Stimulated activated CD8-positive, alpha-beta memory T cell treated with anti-CD3 and anti-CD28 coated beads, Interleukin-4, amount 100 ng/mL, for 1 hour (primary cell): ENCODE measurements around the gene TSPAN13.

Source experiments
- DNase-seq, 2 donors: peaks; one replicate each; pipeline ENCODE4 v3.0.0-alpha.2; 2020; ENCODE audit warnings: low read depth in 2 of 2, low spot score in 1 of 2

Gene TSPAN13

GRCh38 chr7:16774294-16774693, 20.7 kb downstream of the TSPAN13 start:
- no peak for DNase-seq

- DNase-seq: no peak
Observed at GRCh38 chr7:16774986-16775385, 21.4 kb downstream of the TSPAN13 start.

- DNase-seq: no peak
Observed at GRCh38 chr7:16776053-16776452, 22.5 kb downstream of the TSPAN13 start.

- DNase-seq: no peak
Observed at GRCh38 chr7:16778476-16778875, 24.9 kb downstream of the TSPAN13 start.

- no peak for DNase-seq
Observed at GRCh38 chr7:16779051-16779450, 25.5 kb downstream of the TSPAN13 start.

- no peak for DNase-seq
Observed at GRCh38 chr7:16780596-16780995, 27.0 kb downstream of the TSPAN13 start.

- no peak for DNase-seq
Observed at GRCh38 chr7:16785321-16785720, 31.8 kb downstream of the TSPAN13 start.

GRCh38 chr7:16785846-16786245, 32.3 kb downstream of the TSPAN13 start:
- no peak for DNase-seq

GRCh38 chr7:16786257-16786656, 32.7 kb downstream of the TSPAN13 start:
- no peak for DNase-seq

- DNase-seq: no peak
Observed at GRCh38 chr7:16787127-16787526, 33.6 kb downstream of the TSPAN13 start.

GRCh38 chr7:16791071-16791470, 37.5 kb downstream of the TSPAN13 start:
- no peak for DNase-seq

GRCh38 chr7:16791905-16792698, 38.5 kb downstream of the TSPAN13 start:
- DNase-seq: no peak

GRCh38 chr7:16794986-16795385, 41.4 kb downstream of the TSPAN13 start:
- DNase-seq: no peak

- no peak for DNase-seq
Observed at GRCh38 chr7:16795624-16796023, 42.1 kb downstream of the TSPAN13 start.

- no peak for DNase-seq
Observed at GRCh38 chr7:16801111-16801542, 47.6 kb downstream of the TSPAN13 start.

GRCh38 chr7:16801579-16801978, 48.0 kb downstream of the TSPAN13 start:
- DNase-seq: no peak

GRCh38 chr7:16803125-16803524, 49.6 kb downstream of the TSPAN13 start:
- DNase-seq: no peak

GRCh38 chr7:16803881-16804673, 50.5 kb downstream of the TSPAN13 start:
- DNase-seq: no peak

- no peak for DNase-seq
Observed at GRCh38 chr7:16804674-16805439, 51.3 kb downstream of the TSPAN13 start, which contains the start of gene AGR2. AGR2 (minus strand) TSS chr7:16804999; CDS start chr7:16801796, 3,203 bp downstream.

- no peak for DNase-seq
Observed at GRCh38 chr7:16805441-16805840, 51.9 kb downstream of the TSPAN13 start.

- no peak for DNase-seq
Observed at GRCh38 chr7:16810112-16810511, 56.6 kb downstream of the TSPAN13 start.
